ENCODE data around the gene CD44.

CD44 gene

GRCh38 chr11:35173616-35174566, 34.9 kb downstream of the CD44 start:
- no peak for DNase-seq (ENCODE audit: extremely low spot score)
- TF ChIP-seq CTCF (IDR thresholded peaks at IDR 0.05; ENCODE audit: control extremely low read depth, extremely low read depth, low read depth, missing control alignments), result no peak
- POLR2A ChIA-PET, result interaction anchor here (0.6 to 0.7 kb wide), 2 partner anchors 182 to 237 kb away, joined by 5 to 6 read pairs; no protein-coding TSS in a partner anchor
- CTCF ChIA-PET, result interaction anchor here (1.0 to 11.6 kb wide), 6 partner anchors 8 to 204 kb away, joined by 3 to 102 read pairs (median 4); no protein-coding TSS in a partner anchor

GRCh38 chr11:35174666-35175065, 35.7 kb downstream of the CD44 start:
- CTCF ChIA-PET, result interaction anchor here (0.9 to 11.6 kb wide), 6 partner anchors 8 to 131 kb away, joined by 3 to 102 read pairs (median 4); no protein-coding TSS in a partner anchor
- TF ChIP-seq CTCF (IDR thresholded peaks at IDR 0.05; ENCODE audit: control extremely low read depth, extremely low read depth, low read depth, missing control alignments), result no peak
- DNase-seq (ENCODE audit: extremely low spot score), result no peak
- POLR2A ChIA-PET, result interaction anchor here (0.6 to 0.7 kb wide), 2 partner anchors 183 to 238 kb away, joined by 5 to 6 read pairs; no protein-coding TSS in a partner anchor

- CTCF ChIA-PET, result interaction anchor here (1.0 to 11.6 kb wide), 4 partner anchors 11 to 251 kb away, joined by 3 to 102 read pairs (median 4); no protein-coding TSS in a partner anchor
- TF ChIP-seq CTCF (IDR thresholded peaks at IDR 0.05; ENCODE audit: control extremely low read depth, extremely low read depth, low read depth, missing control alignments), result no peak
- POLR2A ChIA-PET, result no interaction called here
- DNase-seq (ENCODE audit: extremely low spot score), result no peak
Measured at GRCh38 chr11:35177370-35177769, 38.4 kb downstream of the CD44 start.

- TF ChIP-seq CTCF (IDR thresholded peaks at IDR 0.05; ENCODE audit: control extremely low read depth, extremely low read depth, low read depth, missing control alignments), result no peak
- no peak for DNase-seq (ENCODE audit: extremely low spot score)
- CTCF ChIA-PET, result interaction anchor here (0.8 to 11.6 kb wide), 5 partner anchors 9 to 1114 kb away, joined by 3 to 102 read pairs (median 3); no protein-coding TSS in a partner anchor
- POLR2A ChIA-PET, result no interaction called here
Measured at GRCh38 chr11:35178067-35178805, 39.3 kb downstream of the CD44 start.

GRCh38 chr11:35178873-35179272, 39.9 kb downstream of the CD44 start:
- no peak for TF ChIP-seq CTCF (IDR thresholded peaks at IDR 0.05; ENCODE audit: control extremely low read depth, extremely low read depth, low read depth, missing control alignments)
- POLR2A ChIA-PET, result no interaction called here
- DNase-seq (ENCODE audit: extremely low spot score), result no peak
- CTCF ChIA-PET, result interaction anchor here (0.8 to 11.6 kb wide), 6 partner anchors 8 to 1113 kb away, joined by 3 to 102 read pairs (median 3); no protein-coding TSS in a partner anchor

All from GM10248 (cell line).